Endometrium (tissue), 2 donors: ENCODE measurements around the gene TRMT1.
A peak's percentile ranks its signal among the peaks of the same experiment; 100 is the strongest.
"Not testable (repeated sequence)": the region's sequence is repeated elsewhere in the genome, so short reads cannot be mapped to it uniquely, and the experiment has no call there.

Experiments
- FAIRE-seq: peaks from 2 replicates; lab custom pipeline; 2012; peaks lifted over from hg19 to GRCh38; lab: Jason Lieb, UNC
- donor health status: control.
- donor health status: control.

Gene TRMT1

GRCh38 chr19:13116282-13117175 lies at the start of gene TRMT1:
TRMT1 (minus strand) TSS chr19:13116740; CDS start chr19:13116399, 341 bp downstream.
- FAIRE-seq, result no peak

DNA sequence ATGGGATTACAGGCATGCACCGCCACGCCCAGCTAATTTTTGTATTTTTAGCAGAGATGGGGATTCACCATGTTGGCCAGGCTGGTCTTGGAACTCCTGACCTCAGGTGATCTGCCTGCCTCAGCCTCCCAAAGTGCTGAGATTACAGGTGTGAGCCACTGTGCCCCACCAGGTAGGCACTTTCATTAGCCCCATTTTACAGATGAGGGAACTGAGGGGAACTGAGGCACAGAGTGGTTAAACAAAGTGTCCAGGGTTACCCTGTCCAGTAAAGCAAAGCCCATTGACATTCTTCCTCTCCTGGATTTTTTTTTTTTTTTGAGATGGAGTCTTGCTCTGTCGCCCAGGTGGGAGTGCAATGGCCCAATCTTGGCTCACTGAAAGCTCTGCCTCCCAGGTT lies 49.6 kb upstream of the TRMT1 start:
- not testable (repeated sequence) for FAIRE-seq

DNA sequence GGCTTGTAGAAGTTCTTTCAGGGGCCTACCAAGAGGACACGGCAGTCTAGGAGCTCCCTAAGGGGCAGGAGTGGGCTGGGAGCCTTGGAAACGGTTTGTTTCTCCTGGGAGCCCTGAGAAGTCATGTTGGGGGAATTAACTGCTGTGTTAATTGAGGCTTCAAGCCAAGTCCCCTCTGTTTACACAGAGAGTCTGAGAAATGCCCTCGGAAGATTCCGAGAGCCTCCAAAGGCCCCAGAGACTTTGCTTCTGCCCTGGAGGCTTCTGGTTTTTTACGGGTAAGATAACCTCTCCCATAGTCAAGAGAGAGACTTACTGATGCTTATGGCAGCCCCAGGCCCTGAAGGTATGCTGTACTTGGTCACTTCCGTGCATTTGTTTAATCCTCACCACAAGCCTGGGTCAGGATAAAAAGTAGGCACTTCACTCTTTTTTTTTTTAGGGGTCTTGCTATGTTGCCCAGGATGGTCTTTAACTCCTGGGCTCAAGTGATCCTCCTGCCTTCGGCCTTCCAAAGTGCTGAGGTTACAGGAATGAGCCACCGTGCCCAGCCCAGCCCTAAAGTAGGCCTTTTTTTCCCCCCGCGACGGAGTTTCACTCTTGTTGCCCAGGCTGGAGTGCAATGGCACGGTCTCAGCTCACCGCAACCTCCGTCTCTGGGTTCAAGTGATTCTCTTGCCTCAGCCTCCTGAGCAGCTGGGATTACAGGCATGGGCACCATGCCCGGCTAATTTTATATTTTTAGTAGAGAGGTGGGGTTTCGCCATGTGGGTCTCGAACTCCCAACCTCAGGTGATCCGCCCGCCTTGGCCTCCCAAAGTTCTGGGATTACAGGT lies 48.8 kb upstream of the TRMT1 start:
- FAIRE-seq, result no peak

GRCh38 chr19:13164343-13165161 lies 48.0 kb upstream of the TRMT1 start:
- no peak for FAIRE-seq

GRCh38 chr19:13163609-13164342 lies 47.2 kb upstream of the TRMT1 start:
- no peak for FAIRE-seq

- no peak for FAIRE-seq
Measured at GRCh38 chr19:13162724-13163608, 46.4 kb upstream of the TRMT1 start.

DNA sequence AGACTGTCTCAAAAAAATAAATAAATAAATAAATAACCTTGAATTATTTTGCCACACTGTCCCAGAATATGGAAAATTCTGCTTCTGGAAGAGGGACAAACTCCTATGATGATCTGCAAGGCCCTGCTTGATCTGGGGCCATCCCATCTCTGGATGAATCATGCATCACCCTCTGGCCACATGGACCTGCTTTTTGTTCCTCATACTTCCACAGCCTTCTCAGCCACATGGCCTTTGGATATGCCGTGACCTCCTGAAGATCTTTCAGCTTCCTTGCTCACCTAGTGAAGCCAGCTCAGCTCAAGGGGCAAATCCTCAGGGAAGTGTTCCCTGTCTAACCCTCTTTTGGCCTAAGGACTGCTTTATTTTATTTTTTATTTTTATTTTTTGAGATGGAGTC lies 44.0 kb upstream of the TRMT1 start:
- FAIRE-seq, result no peak

DNA sequence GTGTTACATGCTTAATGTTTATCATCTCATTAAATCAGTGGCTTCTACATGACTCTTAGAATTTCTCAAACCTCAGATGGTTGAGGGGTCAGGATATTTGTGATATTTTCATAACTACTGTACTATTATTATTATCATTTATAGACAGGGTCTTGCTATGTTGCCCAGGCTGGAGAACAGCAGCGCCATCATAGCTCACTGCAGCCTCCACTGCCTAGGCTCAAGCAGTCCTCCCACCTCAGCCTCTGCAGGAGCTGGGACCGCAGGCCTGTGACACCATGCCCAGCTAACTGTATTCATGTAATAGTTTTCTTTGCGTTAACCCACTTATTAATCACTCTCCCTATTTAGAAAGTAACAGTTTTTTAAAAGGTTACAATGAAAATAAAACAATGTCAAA lies 43.2 kb upstream of the TRMT1 start:
- no peak for FAIRE-seq

- no peak for FAIRE-seq
Measured at GRCh38 chr19:13155472-13156359, 39.2 kb upstream of the TRMT1 start.

- no peak for FAIRE-seq
Measured at GRCh38 chr19:13154911-13155471, 38.5 kb upstream of the TRMT1 start.

DNA sequence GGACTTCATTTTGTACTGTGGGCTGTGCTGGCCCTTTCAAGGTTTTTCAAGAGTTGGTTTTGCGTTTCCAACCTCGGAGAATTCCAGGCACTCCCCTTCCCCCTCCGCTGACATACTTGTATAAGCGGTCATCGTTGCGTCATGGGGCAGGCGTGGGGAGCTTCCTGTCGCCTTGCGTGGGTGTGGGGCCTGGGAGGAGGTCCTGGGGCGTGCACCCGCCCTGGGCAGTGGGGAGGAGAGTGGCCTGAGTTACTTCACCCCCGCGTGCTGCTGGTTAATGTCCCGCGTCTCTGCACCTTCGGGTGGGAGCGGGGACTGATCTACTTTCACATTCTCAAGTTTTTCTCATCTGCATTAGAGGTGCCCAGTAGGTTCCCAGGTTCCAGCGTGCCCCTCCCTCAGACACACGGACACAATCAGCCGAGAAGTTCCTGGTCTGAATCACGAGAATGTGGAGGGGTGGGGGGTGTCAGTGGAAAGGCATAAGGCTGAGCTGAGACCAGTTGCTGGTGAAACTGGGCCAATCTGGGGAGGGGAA lies 37.8 kb upstream of the TRMT1 start:
- FAIRE-seq, result no peak

- FAIRE-seq, result no peak
Measured at GRCh38 chr19:13153569-13154240, 37.2 kb upstream of the TRMT1 start.

DNA sequence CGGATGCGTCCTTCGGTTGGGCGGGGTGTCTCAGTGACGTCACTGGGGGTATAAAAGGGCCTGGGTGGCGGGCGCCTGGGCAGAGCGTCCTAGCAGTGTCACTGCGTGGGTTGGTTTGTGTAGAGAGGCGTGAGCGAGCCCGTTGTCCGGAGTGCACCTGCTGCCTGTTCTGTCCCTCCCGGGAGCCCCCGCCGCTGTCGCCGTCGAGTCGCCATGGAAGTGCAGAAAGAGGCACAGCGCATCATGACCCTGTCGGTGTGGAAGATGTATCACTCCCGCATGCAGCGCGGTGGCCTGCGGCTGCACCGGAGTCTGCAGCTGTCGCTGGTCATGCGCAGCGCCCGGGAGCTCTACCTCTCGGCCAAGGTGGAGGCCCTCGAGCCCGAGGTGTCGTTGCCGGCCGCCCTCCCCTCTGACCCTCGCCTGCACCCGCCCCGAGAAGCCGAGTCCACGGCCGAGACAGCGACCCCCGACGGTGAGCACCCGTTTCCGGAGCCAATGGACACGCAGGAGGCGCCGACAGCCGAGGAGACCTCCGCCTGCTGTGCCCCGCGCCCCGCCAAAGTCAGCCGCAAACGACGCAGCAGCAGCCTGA lies 36.5 kb upstream of the TRMT1 start:
- peak; percentile 61 for FAIRE-seq

DNA sequence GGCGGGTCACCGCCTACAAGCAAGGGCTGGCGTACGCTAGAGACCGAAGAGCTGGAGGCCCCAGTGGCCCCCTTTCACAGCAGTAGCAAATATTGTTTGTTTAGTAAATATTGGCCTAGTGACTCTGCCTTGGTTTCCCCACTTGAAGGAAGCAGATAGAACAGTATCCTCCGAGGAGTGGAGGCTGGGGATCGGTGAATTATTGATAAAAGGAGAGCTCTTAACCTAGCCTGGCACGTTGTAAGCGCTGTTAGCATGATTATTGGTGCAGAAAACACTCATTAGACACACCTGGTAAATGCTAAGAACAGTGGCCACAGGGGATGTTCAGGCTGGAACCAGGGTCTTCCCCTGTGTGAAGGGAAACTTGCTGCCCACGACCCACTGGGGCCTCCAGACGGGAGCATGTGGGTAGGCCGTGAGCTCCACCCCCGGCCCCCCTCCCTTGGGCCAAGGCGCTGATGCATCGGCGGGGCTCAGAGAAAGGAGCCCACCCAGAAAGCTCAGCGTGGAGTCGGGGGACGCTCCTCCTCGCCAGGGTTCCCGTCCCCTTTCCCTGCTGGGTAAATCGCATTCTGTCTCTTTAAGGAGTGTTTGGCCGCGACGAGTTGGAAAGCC lies 35.9 kb upstream of the TRMT1 start:
- FAIRE-seq, result no peak

GRCh38 chr19:13151605-13152355 lies 35.2 kb upstream of the TRMT1 start:
- no peak for FAIRE-seq

- no peak for FAIRE-seq
Measured at GRCh38 chr19:13150931-13151604, 34.5 kb upstream of the TRMT1 start.
